ENCODE measurements around the gene JAM3. TPM values are rescaled to one million over a fixed set of nuclear protein-coding genes. Genes with fewer than 3 reads are reported as not detected.

The JAM3 gene
- total RNA-seq, 1 experiment from 2014 or later: 36.5 TPM

- DNase-seq: no peak
- no peaks in the 10 kb centered on the region for H3K79me1 ChIP-seq (ENCODE audit: insufficient read depth, low read depth, low read length, poor library complexity, severe bottlenecking)
- no peak overlapping the region for H3K9ac ChIP-seq (ENCODE audit: extremely low read depth, insufficient read length, low read length)
- H3K14ac ChIP-seq (ENCODE audit: insufficient read depth, low read length): no peak overlapping the region
- no peak overlapping the region for H3K4me2 ChIP-seq (ENCODE audit: insufficient read depth, insufficient read length, low read length)
- H2BK20ac ChIP-seq (ENCODE audit: low read depth, low read length, poor library complexity, severe bottlenecking): no peak overlapping the region
- H4K91ac ChIP-seq (ENCODE audit: insufficient read length, low read depth, low read length): peak overlapping the region; percentile 76
- no peak overlapping the region for H3K4ac ChIP-seq (ENCODE audit: low read depth, low read length)
- Mint-ChIP-seq H3K4me1 (peaks cover 3 to 5% of the 10 kb centered on the region in 2 experiments; a peak in 3 of 4 replicates), H3K4me3 (no peak overlapping the region), H3K9me3 (peaks cover 50 to 56% of the 10 kb centered on the region in 2 experiments), H3K36me3 (ENCODE audit: insufficient read depth in 1 of 3, low read depth in 3 of 3) (peaks cover 67 to 70% (median 68%) of the 10 kb centered on the region in 3 experiments), H3K27ac (no peak overlapping the region; a peak in 1 of 7 replicates), H3K27me3 (ENCODE audit: low read depth) (peaks cover 2% of the 10 kb centered on the region)
- no peaks in the 10 kb centered on the region for H3K79me2 ChIP-seq (ENCODE audit: insufficient read depth, low read length)
- H2BK12ac ChIP-seq (ENCODE audit: insufficient read length, low read depth, low read length): no peak overlapping the region
- H4K20me1 ChIP-seq (ENCODE audit: control insufficient read depth, insufficient read depth, insufficient read length): no peaks in the 10 kb centered on the region
- H3K27me3 ChIP-seq (ENCODE audit: insufficient read depth, low read length): no peaks in the 10 kb centered on the region
- TF ChIP-seq CTCF (conservative IDR thresholded peaks at IDR 0.05): no peak
- H2AFZ ChIP-seq (ENCODE audit: low read length): no peak overlapping the region
- H3K4me1 ChIP-seq (ENCODE audit: insufficient read depth, low read length): no peaks in the 10 kb centered on the region
- no peak overlapping the region for H2BK15ac ChIP-seq (ENCODE audit: low read depth, low read length)
- no peak overlapping the region for H3T11ph ChIP-seq (ENCODE audit: low read length)
- no peak overlapping the region for H4K8ac ChIP-seq (replicated peaks; ENCODE audit: insufficient read length, low read depth, low read length)
- no peak overlapping the region for H3K27ac ChIP-seq (ENCODE audit: insufficient read length, low read depth, low read length)
- H2BK5ac ChIP-seq (ENCODE audit: insufficient read length, low read length): no peak overlapping the region
- no peaks in the 10 kb centered on the region for H3K23me2 ChIP-seq (ENCODE audit: insufficient read length, low read depth, low read length, poor library complexity, severe bottlenecking)
- no peak overlapping the region for H3K56ac ChIP-seq (ENCODE audit: insufficient read length, low read depth, low read length)
- WGBS (ENCODE audit: extremely low coverage, insufficient read length, low lambda C conversion rate): no CpG with 5 or more reads among the region's 7 CpGs
- no peak overlapping the region for H2AK5ac ChIP-seq (ENCODE audit: insufficient read length, low read length)
- H3K23ac ChIP-seq (ENCODE audit: insufficient read length, low read depth, low read length): no peak overlapping the region
- H2BK120ac ChIP-seq (ENCODE audit: low read depth, low read length, poor library complexity, severe bottlenecking): no peak overlapping the region
- H3K9me3 ChIP-seq (ENCODE audit: control insufficient read depth, low read depth, low read length): peaks cover 28% of the 10 kb centered on the region
- no peak overlapping the region for H4K5ac ChIP-seq (ENCODE audit: insufficient read length, low read depth, low read length)
- no peak overlapping the region for H3K18ac ChIP-seq (ENCODE audit: insufficient read length, low read depth, low read length)
Observed at GRCh38 chr11:134140961-134141490, 72.2 kb downstream of the JAM3 start.

Measured in H9 (cell line).